MM.1S (cell line): ENCODE data around the gene GJA10.

Experiments used
- EZH2phosphoT487 ChIP-seq: fragments of 300-600 bp; sonication (generic); IDR thresholded peaks from 2 replicates; pipeline ENCODE4 v1.6.1; 2018; ENCODE audit warnings: antibody characterized with exemption, low read length
- TF ChIP-seq, protein P1 (sequence below): fragments of 300-600 bp; sonication (generic); IDR thresholded peaks from 2 replicates; pipeline ENCODE4 v1.5.1; 2016; ENCODE audit warnings: antibody characterized with exemption, low read length, mixed read lengths

GRCh38 chr6:89873721-89874120 is 20.5 kb upstream of the GJA10 start:
- TF ChIP-seq, protein P1, sequence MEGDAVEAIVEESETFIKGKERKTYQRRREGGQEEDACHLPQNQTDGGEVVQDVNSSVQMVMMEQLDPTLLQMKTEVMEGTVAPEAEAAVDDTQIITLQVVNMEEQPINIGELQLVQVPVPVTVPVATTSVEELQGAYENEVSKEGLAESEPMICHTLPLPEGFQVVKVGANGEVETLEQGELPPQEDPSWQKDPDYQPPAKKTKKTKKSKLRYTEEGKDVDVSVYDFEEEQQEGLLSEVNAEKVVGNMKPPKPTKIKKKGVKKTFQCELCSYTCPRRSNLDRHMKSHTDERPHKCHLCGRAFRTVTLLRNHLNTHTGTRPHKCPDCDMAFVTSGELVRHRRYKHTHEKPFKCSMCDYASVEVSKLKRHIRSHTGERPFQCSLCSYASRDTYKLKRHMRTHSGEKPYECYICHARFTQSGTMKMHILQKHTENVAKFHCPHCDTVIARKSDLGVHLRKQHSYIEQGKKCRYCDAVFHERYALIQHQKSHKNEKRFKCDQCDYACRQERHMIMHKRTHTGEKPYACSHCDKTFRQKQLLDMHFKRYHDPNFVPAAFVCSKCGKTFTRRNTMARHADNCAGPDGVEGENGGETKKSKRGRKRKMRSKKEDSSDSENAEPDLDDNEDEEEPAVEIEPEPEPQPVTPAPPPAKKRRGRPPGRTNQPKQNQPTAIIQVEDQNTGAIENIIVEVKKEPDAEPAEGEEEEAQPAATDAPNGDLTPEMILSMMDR, result no peak
- no peak for TF ChIP-seq EZH2phosphoT487
